ENCODE measurements around the gene APOL6.

APOL6 gene

DNA sequence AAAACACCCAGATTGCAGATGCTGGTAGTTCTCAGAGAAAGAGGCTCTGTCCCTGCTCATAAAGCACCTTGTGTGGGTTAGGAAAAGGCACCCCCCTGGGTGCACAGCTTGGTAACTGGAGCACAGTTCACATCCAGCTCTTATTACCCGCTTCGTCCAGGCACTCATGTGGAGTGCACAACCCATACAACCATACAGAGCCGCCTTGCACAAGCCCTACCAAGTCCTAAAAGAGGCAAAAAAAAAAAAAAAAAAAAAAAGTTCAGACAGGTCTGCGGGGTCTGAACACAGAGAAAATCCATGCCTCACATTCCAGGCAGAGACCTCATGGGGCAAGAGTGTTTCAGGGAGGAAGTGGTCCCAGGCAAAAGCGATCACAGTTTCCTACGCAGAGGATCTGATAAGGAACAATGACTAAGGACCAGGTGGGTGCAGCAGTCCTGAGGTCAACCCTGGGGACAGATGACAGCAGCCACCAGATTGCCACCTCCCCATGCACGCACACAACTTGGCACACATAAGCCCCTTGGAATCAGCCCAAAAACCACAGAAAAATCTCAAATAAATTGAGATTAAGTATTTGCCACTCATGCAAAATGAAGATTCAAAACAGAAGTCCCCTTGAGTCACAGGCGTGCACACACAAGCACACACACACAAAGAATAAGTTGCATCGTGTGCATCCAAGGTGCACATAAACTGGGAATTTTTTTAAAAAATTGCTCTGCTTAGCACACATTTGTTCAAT lies 43.5 kb upstream of the APOL6 start (continued):
- TF ChIP-seq, protein P1, sequence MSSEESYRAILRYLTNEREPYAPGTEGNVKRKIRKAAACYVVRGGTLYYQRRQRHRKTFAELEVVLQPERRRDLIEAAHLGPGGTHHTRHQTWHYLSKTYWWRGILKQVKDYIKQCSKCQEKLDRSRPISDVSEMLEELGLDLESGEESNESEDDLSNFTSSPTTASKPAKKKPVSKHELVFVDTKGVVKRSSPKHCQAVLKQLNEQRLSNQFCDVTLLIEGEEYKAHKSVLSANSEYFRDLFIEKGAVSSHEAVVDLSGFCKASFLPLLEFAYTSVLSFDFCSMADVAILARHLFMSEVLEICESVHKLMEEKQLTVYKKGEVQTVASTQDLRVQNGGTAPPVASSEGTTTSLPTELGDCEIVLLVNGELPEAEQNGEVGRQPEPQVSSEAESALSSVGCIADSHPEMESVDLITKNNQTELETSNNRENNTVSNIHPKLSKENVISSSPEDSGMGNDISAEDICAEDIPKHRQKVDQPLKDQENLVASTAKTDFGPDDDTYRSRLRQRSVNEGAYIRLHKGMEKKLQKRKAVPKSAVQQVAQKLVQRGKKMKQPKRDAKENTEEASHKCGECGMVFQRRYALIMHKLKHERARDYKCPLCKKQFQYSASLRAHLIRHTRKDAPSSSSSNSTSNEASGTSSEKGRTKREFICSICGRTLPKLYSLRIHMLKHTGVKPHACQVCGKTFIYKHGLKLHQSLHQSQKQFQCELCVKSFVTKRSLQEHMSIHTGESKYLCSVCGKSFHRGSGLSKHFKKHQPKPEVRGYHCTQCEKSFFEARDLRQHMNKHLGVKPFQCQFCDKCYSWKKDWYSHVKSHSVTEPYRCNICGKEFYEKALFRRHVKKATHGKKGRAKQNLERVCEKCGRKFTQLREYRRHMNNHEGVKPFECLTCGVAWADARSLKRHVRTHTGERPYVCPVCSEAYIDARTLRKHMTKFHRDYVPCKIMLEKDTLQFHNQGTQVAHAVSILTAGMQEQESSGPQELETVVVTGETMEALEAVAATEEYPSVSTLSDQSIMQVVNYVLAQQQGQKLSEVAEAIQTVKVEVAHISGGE (tag by site-specific recombination; conservative IDR thresholded peaks at IDR 0.05; ENCODE audit: low read depth), result no peak
- peak; percentile 82 for TF ChIP-seq GLIS1 (tag by site-specific recombination; IDR thresholded peaks at IDR 0.05)
- TF ChIP-seq ZBTB20 (tag by site-specific recombination; IDR thresholded peaks at IDR 0.05), result no peak
- no peak for TF ChIP-seq ZBTB21 (tag by site-specific recombination; IDR thresholded peaks at IDR 0.05)
- TF ChIP-seq ZXDB (tag by site-specific recombination; IDR thresholded peaks at IDR 0.05), result no peak
- TF ChIP-seq ZSCAN30 (tag by site-specific recombination; IDR thresholded peaks at IDR 0.05), result no peak
- TF ChIP-seq SALL2 (tag by site-specific recombination; IDR thresholded peaks at IDR 0.05; ENCODE audit: borderline replicate concordance), result no peak
- TF ChIP-seq ZNF639 (tag by site-specific recombination; IDR thresholded peaks at IDR 0.05), result no peak
- TF ChIP-seq ZNF37A (tag by site-specific recombination; IDR thresholded peaks at IDR 0.05), result no peak
- TF ChIP-seq ZNF843 (tag by site-specific recombination; IDR thresholded peaks at IDR 0.05), result no peak
- TF ChIP-seq ZNF629 (tag by site-specific recombination; IDR thresholded peaks at IDR 0.05), result no peak
- no peak for TF ChIP-seq HOXA7 (CRISPR knock-in tag; IDR thresholded peaks at IDR 0.05; ENCODE audit: borderline replicate concordance)
- no peak for TF ChIP-seq ZNF24 (tag by site-specific recombination; IDR thresholded peaks at IDR 0.05)
- no peak for TF ChIP-seq ZNF624 (tag by site-specific recombination; IDR thresholded peaks at IDR 0.05)
- TF ChIP-seq ZNF571 (tag by site-specific recombination; IDR thresholded peaks at IDR 0.05), result no peak
- TF ChIP-seq ZNF623 (tag by site-specific recombination; IDR thresholded peaks at IDR 0.05), result peak; percentile 57
- TF ChIP-seq EGR2 (tag by site-specific recombination; IDR thresholded peaks at IDR 0.05; ENCODE audit: low read depth), result peak; percentile 79
- no peak for TF ChIP-seq ZNF658 (tag by site-specific recombination; IDR thresholded peaks at IDR 0.05)
- no peak for TF ChIP-seq FEZF1 (tag by site-specific recombination; IDR thresholded peaks at IDR 0.05)
- TF ChIP-seq, protein P2, sequence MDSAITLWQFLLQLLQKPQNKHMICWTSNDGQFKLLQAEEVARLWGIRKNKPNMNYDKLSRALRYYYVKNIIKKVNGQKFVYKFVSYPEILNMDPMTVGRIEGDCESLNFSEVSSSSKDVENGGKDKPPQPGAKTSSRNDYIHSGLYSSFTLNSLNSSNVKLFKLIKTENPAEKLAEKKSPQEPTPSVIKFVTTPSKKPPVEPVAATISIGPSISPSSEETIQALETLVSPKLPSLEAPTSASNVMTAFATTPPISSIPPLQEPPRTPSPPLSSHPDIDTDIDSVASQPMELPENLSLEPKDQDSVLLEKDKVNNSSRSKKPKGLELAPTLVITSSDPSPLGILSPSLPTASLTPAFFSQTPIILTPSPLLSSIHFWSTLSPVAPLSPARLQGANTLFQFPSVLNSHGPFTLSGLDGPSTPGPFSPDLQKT (IDR thresholded peaks at IDR 0.05; ENCODE audit: borderline replicate concordance, low read depth, low read length), result no peak
- 0 out of 2 replicates have a peak, but pooled peaks have one; percentile 19 for TF ChIP-seq KLF16 (tag by site-specific recombination; IDR thresholded peaks at IDR 0.05)
- no peak for TF ChIP-seq RBAK (tag by site-specific recombination; IDR thresholded peaks at IDR 0.05)
- TF ChIP-seq, protein P3, sequence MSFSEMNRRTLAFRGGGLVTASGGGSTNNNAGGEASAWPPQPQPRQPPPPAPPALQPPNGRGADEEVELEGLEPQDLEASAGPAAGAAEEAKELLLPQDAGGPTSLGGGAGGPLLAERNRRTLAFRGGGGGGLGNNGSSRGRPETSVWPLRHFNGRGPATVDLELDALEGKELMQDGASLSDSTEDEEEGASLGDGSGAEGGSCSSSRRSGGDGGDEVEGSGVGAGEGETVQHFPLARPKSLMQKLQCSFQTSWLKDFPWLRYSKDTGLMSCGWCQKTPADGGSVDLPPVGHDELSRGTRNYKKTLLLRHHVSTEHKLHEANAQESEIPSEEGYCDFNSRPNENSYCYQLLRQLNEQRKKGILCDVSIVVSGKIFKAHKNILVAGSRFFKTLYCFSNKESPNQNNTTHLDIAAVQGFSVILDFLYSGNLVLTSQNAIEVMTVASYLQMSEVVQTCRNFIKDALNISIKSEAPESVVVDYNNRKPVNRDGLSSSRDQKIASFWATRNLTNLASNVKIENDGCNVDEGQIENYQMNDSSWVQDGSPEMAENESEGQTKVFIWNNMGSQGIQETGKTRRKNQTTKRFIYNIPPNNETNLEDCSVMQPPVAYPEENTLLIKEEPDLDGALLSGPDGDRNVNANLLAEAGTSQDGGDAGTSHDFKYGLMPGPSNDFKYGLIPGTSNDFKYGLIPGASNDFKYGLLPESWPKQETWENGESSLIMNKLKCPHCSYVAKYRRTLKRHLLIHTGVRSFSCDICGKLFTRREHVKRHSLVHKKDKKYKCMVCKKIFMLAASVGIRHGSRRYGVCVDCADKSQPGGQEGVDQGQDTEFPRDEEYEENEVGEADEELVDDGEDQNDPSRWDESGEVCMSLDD (tag by site-specific recombination; IDR thresholded peaks at IDR 0.05), result no peak
- TF ChIP-seq, protein P4, sequence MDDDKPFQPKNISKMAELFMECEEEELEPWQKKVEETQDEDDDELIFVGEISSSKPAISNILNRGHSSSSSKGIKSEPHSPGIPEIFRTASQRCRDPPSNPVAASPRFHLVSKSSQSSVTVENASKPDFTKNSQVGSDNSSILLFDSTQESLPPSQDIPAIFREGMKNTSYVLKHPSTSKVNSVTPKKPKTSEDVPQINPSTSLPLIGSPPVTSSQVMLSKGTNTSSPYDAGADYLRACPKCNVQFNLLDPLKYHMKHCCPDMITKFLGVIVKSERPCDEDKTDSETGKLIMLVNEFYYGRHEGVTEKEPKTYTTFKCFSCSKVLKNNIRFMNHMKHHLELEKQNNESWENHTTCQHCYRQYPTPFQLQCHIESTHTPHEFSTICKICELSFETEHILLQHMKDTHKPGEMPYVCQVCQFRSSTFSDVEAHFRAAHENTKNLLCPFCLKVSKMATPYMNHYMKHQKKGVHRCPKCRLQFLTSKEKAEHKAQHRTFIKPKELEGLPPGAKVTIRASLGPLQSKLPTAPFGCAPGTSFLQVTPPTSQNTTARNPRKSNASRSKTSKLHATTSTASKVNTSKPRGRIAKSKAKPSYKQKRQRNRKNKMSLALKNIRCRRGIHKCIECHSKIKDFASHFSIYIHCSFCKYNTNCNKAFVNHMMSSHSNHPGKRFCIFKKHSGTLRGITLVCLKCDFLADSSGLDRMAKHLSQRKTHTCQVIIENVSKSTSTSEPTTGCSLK (tag by site-specific recombination; IDR thresholded peaks at IDR 0.05), result no peak
- TF ChIP-seq ZBTB6 (tag by site-specific recombination; IDR thresholded peaks at IDR 0.05), result no peak
- no peak for TF ChIP-seq ZNF10 (tag by site-specific recombination; IDR thresholded peaks at IDR 0.05)
- TF ChIP-seq ZEB2 (tag by site-specific recombination; IDR thresholded peaks at IDR 0.05), result no peak
- TF ChIP-seq ZNF140 (tag by site-specific recombination; IDR thresholded peaks at IDR 0.05), result no peak
- TF ChIP-seq ZFHX2 (tag by site-specific recombination; conservative IDR thresholded peaks at IDR 0.05), result peak; percentile 85
- TF ChIP-seq ZNF211 (tag by site-specific recombination; IDR thresholded peaks at IDR 0.05; ENCODE audit: low read depth), result no peak
